GM12872 (cell line): ENCODE measurements around the gene HTRA2.

Experiments used
- TF ChIP-seq, protein P1 (sequence below): IDR thresholded peaks from 3 replicates; pipeline ENCODE4 v1.5.1; 2011; ENCODE audit warnings: low read depth, mild to moderate bottlenecking, low read length, moderate library complexity; ENCODE audit not compliant: insufficient read depth

Gene HTRA2

DNA sequence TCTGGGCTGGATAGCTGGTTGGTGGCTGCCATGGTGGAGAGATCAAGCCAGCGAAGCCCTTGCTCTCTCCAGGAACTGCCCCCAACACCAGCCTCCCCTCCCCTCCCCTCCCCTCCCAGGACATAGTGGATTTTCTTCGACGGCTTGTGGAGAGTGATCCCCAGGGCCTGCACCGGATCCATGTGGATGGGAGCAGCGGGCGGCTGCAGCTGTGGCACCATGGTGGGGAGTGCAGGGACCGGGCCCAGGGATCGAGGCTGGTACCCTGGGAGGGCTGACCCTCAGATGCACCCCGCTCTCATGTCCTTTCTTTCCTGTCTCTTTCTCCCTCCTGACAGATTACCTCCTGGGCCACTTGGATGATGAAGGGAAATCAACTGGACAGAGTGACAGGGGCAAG lies 39.8 kb upstream of the HTRA2 start:
- TF ChIP-seq, protein P1, sequence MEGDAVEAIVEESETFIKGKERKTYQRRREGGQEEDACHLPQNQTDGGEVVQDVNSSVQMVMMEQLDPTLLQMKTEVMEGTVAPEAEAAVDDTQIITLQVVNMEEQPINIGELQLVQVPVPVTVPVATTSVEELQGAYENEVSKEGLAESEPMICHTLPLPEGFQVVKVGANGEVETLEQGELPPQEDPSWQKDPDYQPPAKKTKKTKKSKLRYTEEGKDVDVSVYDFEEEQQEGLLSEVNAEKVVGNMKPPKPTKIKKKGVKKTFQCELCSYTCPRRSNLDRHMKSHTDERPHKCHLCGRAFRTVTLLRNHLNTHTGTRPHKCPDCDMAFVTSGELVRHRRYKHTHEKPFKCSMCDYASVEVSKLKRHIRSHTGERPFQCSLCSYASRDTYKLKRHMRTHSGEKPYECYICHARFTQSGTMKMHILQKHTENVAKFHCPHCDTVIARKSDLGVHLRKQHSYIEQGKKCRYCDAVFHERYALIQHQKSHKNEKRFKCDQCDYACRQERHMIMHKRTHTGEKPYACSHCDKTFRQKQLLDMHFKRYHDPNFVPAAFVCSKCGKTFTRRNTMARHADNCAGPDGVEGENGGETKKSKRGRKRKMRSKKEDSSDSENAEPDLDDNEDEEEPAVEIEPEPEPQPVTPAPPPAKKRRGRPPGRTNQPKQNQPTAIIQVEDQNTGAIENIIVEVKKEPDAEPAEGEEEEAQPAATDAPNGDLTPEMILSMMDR, result no peak

DNA sequence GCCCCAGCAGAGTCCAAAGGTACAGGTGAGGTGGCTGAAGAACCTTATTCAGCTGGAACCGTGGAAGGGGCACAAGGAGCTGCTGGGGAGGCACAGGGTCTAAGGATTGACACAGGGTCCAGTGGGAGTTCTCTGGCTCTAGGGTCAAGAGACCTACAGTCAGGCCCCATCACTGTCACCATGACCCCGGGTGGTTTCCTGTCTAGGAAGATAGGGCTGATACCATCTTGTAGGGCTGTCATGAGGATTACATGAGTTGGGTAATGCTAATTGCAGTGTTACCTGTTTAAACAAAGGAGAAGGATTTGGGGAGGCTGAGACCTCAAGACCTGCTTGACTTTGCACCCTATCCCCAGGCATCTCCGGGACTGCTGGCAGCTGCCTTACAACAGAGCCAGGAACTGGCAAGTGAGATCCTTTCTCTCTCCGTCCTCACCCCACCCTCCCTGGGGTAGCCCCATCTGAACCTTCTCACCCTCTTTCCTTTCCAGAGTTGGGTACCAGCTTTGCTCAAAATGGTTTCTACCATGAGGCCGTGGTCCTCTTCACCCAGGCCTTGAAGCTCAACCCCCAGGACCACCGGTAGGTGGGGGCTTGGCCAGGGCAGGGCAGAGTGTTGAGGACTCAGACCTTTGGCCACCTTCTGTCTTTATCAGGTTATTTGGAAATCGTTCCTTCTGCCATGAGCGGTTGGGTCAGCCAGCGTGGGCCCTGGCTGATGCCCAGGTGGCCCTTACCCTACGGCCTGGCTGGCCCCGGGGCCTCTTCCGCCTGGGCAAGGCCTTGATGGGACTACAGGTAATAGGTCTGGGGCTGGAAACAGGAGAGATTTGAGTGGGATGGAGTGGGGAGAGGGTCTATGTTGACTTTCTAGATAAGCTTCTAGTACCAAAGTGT lies 37.8 kb upstream of the HTRA2 start:
- TF ChIP-seq, protein P1, result no peak

DNA sequence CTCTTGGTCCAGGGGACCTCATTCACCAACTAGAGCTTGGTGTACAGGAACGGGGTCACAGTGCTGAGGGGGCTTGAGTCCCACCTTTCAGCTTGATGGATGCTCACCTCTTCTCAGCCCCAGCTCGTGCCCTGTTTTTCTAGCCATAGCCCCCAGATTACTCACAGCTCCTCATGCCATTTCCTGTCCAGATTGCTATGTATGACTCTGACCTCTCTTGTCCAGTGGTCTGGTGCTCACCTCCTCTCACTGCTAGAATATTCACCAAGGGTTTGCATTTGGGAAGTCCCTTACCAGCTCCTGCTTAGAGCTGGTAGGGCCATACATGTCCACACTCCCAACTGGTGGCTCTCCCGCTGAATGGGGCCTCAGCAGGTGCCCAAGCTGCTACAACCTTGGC lies 36.2 kb upstream of the HTRA2 start:
- TF ChIP-seq, protein P1, result no peak

DNA sequence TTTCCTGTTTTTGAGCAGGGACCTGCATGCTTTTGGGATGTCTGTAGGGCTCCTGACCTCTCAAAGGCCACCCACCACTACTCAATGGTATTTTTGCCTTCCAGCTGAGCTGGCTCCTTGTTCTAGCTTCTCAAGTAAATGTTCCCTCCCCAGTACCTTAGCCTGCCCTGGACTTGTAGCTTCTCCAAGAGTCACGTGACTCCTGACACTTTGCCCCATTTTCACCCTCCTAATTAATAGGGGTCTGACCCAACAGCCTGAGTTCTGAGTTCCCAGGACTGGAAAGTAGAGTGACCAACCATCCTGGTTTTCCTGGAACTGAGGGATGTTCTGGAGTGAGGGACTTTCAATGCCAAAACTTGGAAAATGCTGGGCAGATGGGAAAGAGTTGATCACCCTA lies 34.3 kb upstream of the HTRA2 start:
- TF ChIP-seq, protein P1, result no peak

DNA sequence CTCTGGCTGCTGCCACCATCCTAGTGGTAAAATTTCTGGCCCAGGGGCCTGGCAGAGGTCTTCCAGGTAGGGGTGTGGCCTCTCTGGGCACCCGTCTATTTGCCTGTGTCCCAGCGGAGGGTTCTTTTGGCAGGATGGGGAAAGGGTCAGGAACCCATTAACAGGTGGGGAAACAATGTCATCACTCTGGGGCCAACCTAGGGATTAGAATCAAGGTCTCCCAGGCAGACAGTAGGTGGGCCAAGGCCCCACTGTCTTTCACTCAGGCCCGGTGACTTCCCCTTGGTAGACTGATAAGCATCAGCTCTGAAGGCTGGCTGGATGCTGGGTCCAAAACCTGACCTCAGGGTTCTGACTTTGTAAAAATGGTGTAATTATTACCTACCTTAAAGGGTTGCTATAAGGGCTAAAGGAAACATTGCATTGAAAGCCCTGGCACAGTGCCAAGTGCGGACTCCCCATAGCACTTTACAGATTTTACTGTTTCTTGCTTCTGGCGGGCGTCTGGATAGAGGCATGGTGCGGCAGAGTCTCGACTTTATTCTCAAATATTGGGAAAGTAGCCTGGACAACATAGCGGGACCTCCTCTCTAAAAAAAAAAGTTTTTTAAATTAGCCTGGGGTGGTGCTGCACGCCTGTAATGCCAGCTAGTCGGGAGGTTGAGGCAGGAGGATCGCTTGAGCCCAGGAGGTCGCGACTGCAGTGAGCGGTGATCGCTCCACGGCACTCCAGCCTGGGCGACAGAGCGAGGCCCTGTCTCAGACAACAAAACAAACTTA lies 32.5 kb upstream of the HTRA2 start:
- TF ChIP-seq, protein P1, result no peak

DNA sequence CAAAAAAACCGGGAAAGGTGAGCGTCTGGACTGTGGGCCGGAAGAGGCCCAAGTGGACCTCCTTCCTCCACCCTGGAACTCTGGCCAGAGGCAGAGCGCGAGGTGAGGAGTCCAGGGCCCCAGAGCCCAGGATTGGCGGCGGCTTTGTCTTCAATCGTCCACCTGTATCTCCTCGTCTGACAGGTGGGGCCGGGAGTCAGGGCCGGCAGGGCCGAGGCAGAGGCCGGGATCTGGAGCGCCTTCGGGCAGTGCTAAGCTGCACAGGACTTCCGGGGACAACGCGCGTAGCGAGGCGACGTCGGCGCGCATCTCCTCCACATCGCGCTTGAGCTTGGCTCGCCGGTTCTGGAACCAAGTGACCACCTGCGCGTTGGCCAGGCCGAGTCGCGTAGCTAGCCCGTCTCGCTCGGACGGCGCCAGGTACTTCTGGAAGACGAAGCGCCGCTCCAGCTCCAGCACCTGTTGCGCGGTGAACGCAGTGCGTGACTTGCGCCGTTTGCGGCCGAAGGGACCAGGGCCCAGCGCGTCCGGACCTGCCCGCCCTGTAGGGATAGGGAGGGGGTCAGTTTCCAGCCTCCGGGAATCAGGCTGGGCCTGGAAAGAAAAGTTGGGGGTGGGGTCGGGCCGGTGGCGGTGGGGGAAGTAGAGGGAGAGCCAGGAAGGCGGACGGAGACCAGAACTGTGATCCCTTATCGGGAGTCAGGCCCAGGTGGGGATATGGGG lies 31.8 kb upstream of the HTRA2 start:
- TF ChIP-seq, protein P1, result no peak
